ENCODE data around the gene LYZ.
"Not testable (repeated sequence)": the region's sequence is repeated elsewhere in the genome, so short reads cannot be mapped to it uniquely, and the experiment has no call there.

DNA sequence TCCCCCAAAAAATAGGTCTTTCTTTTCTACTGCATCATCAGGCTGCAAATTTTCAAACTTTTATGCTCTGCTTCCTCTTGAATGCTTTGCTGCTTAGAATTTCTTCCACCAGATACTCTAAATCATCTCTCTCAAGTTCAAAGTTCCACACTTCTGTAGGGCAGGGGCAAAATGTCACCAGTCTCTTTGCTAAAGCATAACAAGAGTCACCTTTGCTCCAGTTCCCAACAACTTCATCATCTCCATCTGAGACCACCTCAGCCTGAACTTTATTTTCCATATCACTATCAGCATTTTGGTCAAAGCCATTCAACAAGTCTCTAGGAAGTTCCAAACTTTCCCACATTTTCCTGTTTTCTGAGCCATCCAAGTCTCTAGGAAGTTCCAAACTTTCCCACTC lies 31.4 kb upstream of the LYZ start:
- TF ChIP-seq EZH2 (IDR thresholded peaks at IDR 0.05; ENCODE audit: insufficient read depth, poor library complexity, severe bottlenecking); EZH2phosphoT487 (IDR thresholded peaks at IDR 0.05; ENCODE audit: insufficient read depth, low read depth): not testable (repeated sequence)
